T follicular helper cell (primary cell): Measurements from ENCODE around the gene IDUA.
"Not testable (repeated sequence)": the region's sequence is repeated elsewhere in the genome, so short reads cannot be mapped to it uniquely, and the experiment has no call there.

Experiments
- DNase-seq: peaks from one replicate; pipeline ENCODE4 v3.0.0-alpha.2; 2020; ENCODE audit warnings: low read depth

Gene IDUA

DNA sequence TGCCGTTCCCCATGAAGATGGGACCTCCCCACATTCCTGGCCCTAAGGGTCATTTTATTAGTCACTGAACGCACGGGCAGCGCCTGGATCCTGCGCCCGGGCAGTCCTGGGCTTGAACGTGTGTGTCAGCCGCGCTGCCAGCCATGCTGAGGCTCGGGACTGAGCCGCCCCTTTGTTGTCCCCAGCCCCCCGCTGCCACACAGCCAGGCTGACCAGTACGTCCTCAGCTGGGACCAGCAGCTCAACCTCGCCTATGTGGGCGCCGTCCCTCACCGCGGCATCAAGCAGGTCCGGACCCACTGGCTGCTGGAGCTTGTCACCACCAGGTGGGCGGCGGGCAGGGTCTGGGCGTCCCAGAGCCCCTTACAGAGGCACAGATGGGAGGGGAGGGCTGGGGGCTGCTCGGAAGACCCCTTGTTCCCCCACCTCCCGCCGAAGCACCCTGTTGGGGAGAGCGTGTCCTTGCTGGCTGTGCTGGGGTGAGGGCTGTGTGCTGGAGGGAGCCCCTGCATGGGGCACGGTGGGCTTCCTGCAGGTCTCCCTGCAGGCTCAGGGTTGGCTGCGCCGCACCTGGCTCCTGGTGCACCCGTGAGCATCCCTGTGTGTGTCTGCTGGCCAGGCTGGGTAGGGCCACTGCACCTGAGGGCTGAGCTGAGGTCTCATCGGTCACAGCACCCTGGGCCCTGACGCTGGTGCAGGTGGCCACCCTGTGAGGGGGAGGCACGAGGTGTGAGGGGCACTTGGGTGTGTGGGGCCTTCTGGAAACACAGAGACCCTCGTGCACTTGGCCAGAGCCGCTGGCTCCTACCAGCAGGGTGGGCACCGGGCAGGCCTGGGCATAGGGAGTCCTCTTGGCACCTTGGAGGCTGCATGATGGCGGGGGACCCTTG lies 1.0 kb downstream of the IDUA start:
- no peak for DNase-seq

DNA sequence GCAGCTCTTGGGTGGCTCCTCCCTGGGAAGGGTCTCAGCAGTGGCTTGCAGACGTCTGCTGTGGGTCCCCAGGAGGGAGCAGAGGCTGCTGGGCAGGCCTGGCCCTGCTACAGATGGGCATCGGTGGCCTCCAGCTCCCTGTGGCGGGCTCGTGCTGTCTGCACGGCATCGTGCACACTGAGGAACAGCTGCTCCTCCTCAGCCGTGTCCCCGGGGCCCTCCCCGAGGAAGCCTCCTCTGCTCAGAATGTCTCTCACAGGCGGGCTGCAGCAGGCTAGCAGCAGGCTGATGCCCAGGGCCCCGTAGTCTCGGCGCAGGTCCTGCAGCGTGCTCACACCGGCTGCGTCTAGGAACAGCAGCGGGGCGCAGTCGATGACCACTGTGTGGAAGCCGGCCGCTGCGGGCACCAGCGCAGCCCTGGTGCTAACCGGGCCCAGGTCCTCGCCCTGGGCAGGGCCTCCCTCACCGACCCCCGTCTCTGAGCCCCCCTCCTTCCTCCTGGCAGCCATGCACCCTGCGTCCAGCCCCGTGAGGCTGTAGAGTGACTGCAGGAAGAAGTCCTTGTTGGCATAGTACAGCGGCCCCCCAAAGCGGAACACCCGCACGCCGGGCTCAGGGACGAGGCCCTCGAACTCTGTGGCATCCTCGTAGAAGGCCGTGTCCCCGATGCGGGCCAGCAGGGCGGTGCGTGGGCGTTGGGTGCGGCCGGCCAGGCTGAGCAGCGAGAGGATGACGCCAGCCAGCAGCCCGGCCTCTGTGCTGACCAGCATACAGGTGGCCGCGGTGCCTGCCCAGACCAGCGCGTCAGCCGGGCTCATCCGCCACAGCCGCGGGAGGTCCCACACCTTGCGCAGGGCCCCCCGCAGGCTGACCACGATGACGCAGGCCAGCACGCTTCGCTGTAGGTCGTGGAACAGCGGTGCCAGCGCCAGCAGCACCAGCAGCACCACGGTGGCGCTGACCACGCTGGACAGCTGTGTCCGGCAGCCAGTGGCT lies 2.2 kb downstream of the IDUA start:
- no peak for DNase-seq

DNA sequence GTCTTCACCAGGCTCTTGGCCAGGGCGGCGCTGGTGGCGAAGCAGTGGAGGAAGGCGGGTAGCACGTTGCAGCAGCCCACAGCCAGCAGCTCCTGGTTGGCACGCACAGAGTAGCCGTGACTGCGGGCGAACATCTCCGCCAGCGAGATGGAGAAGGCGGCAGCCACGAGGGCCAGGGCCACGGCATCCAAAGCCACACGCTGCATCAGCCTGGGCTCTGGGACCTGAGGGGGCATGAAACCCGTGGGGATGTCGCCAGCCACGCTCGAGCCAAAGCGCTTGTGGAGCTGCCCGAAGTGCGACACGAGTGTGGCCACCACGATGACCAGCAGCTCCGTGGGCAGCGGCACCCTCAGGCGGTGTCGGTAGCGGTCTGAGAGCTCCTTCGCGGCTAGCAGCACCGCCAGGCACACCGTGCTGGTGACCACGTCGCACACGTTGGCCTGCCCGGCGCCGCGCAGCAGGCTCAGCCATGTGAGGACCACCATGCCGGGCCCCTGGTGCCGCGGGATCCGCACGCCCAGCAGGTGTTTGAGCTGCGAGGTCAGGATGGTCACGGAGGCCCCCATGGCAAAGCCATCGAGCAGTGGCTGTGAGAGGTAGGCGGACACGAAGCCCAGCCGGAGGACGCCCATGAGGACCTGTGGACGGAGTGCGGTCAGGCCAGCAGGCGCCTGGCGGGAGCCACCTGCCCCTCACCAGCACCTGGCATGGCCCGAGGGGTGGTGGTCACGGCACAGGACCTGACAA lies 3.1 kb downstream of the IDUA start:
- DNase-seq = no peak

DNA sequence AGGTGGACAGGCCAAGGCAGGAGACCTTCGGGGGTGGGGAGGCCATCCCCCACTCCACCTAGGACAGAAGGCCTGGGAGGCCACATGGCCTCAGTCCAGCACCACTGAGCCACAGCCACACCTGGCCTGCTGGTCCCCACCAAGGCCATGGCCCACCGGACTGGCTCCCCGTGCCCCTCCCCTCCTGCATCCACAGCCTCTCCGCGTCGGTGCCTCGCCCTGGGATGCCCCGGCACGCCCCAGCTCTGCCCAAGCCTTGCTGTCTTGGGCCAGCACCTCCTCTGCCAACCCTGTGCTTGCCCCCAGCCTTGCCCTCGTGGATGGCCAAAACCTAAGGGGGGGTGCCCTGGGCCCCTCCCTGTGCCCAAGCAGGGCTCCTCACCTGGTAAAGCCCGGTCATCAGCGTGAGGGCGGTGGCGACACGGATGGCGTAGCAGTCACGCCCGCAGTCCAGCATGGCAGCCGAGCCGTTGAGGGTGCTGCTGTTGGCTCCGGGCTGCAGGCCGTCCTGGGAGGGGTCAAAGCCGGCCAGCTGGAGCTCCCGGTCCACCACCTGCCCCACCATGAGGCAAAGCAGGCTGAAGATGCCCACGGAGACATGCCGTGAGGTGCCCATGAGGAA lies 4.0 kb downstream of the IDUA start:
- no peak for DNase-seq

DNA sequence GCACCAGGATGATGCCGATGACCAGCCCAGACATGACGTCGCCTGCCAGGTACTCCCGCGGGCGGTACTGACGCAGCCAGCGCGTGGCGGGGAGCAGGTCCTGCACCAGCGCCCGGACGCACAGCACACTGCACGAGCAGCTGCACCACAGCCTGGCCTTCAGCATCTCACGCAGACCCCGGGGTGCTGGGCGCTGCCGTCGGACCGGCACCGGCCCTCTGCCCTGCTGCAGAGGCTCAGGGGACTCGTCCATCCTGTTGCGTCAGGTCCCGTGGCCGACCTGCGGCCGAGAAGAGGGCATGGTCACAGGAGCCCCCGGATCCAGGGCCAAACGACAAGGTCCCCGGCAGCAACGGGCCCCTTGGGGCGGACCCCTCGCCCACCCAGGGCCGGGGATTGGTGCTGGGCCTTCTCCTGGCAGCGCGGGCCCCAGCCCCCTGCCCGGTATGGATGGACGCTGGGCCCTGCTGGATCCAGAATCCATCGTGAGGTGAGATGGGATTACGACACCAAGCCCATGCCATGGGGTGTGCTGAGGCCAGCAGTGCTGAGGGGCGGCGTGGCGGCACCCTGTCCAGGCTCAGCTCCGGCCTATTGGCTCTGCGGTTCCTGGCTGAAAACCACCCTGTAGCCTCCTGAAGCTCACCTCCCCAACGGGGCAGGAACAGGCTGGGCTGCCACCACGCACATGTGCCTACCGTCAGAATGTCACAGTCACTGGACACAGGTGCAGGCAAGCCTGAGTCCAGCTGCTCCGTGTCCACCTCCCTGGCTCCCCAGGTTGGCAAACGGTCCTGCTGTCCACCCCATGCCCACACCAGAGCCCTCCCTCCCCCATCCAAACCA lies 4.8 kb downstream of the IDUA start:
- no peak for DNase-seq

DNA sequence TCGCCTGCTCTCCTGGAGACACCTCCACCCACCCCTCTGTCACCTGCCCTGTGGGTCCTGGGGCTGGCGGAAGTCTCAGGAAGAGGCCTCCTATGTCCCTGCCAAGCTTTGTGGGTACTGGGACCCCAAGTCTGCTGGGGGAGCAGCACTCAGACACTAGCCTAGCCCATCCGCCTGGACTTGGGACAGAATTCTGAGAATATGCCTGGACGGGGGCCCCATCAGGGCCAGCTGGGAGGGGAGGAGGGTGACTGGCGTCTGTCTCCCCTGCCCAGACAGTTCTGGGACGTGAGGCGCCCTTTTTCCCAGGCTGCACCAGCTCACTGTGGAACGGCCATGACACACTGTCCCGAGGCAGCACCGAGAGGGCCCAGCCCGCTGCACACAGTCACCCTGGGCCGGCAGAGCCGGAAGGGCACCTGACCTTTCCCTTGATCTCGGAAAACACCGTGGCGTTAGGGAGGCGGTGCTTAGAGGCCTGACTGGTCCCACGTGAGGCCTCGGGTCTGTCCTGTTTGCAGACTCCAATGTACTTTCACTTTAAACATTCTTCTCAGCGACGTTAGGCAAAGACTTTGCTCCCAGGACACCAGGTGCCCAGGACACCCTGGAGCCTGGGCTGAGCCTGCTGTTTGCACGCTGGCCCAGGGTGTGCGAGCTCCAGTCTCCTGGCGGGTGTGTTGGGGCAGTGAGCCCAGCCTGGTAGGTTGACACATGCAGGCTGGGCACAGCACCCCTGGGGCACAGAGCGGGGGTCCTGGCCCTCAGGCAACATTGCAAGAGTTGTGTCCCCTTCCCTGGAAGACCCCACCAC lies 5.7 kb downstream of the IDUA start:
- DNase-seq = no peak

DNA sequence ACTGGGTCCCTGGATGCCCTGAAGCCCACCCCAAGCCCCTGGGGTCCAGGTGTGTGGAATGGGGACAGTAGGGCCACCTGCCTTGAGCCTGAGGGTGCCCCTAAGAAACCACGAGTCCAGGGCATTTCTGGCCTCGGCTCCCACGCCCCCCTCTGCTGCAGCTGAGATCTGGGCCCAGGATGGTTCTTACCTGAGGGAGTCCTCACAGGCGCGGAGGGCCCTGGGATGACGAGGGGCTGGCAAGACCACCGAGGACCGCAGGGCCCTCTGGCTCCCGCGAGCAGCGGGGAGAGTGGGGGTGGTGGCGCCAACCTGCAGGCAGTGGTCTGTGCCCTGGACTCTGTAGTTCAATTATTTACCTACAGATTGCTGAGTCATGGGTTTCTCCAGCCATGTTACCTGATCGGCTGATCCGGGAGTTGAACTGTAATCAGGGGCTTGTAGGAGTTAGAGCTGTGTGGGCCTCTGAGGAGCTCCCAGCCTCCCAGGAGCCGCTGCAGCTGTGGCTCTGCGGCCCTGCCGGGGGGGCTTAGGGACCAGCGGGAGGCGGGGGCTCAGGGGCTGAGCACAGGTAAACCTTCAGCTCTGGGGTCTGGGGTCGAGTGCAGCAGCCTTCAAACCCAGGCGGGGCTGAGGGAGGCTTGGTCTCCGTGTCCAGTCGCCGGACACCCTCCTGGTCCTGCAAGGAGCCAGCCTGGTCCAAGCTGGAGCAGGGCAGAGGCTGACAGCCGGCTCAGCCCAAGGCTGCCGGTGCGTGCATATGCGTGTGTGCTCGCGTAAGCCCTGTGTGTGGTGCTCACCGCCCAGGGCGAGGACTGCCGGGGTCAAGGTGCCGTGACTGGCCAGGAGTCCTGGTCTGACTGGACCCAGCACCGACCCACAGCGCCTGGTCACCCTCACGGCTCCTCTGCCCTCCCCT lies 6.5 kb downstream of the IDUA start, which contains the start of gene SLC26A1:
SLC26A1 (minus strand) TSS at position 294 of the 919 bp plus-strand sequence. CDS start 1,701 bp downstream, outside the sequence.
- no peak for DNase-seq

DNA sequence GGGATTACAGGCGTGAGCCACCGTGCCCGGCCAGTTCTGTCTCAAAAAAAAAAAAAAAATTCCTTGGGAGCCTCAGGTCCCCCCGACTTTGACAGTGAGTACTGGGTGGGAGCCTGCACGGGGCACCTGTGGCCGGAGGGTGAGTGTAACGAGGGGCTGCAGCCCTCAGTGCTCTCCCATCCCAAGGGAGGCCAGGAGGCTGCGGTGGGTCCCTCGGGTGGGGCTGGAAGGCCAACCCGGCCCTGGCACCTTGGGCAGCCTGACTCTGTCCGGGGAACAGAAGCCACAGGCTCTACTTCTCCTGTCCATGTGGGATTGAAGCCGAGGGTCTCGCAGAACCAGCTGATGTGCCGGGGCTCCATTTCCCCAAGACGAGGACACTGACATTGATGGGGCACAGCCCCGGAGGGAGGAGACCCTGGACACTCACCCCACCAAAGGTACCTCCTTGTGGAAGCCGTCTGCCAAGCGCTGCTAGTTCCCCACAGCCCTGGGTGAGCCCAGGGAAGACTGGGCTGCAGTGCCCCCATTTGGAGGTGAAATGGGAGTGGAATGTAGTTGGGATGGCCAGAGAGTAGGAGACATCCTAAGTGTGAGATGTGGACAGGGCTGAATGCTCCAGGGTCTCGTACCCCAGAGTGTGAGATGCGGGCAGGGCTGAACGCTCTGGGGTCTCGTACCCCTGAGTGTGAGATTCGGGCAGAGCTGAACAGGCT lies 8.6 kb downstream of the IDUA start:
- DNase-seq = no peak

DNA sequence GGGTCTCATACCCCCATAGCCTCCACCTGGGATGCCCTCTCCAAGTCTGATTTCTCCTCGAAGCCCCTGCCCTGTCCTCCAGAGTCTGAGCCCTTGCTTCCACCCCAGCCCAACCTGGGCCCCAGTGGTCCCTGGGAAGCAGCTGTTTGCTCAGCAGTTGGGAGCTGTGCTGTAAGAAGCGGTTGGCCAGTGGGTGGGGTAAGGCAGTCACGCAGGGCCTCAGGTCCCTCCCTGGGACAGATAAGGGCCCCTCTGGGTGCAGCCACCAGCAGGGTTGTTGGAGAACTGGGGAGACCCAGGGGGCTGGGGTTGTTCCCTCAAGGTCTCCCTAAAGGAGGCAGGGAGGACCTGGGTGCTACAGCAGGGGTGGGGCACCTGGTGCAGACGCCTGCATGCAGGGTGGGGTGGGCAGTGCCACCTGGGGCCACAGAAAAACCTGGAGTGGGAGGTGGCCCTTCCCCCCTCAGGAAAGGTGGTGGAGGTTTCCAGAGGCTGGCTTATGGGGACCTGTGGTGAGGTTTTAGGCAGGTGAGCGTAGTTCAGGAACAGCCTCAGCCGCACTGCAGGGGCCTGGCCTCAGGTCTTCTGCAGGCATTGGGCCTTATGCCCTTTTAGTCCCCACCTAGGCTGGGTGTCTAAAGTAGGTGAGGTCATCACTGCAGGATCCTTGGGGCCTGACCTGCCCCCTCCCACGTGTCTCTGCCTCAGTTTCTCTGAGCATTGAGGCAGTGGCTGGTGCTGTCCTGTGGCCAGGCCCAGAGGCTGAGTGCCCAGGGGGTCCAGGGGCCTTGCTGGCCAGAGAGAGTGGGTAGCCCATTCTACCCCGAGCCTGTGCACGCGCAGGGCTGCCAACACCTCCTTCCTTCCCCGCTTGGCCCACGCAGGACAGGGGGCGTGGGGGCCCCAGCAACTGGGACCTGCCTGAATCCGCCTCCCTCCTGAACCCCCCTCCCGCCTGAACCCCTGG lies 9.5 kb downstream of the IDUA start:
- no peak for DNase-seq

DNA sequence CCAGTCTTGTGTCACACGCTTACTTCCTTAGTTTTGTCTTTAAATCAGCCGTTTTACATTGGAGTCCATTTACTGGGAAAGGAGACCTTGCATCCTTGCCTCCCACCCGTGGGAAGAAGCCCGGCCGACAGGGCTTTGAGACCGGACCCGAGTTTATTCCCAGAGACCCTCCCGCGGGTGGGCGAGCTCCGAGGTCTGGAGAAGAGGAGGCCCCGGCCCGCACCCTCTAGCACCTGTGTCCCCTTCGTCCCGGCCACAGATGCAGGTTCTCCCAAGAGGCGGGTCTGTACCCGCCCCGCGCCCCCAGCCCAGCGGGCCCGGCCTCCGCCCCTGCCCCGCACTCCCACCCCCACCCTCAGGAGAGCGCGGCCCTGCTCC lies 10.1 kb downstream of the IDUA start:
- no peak for DNase-seq

DNA sequence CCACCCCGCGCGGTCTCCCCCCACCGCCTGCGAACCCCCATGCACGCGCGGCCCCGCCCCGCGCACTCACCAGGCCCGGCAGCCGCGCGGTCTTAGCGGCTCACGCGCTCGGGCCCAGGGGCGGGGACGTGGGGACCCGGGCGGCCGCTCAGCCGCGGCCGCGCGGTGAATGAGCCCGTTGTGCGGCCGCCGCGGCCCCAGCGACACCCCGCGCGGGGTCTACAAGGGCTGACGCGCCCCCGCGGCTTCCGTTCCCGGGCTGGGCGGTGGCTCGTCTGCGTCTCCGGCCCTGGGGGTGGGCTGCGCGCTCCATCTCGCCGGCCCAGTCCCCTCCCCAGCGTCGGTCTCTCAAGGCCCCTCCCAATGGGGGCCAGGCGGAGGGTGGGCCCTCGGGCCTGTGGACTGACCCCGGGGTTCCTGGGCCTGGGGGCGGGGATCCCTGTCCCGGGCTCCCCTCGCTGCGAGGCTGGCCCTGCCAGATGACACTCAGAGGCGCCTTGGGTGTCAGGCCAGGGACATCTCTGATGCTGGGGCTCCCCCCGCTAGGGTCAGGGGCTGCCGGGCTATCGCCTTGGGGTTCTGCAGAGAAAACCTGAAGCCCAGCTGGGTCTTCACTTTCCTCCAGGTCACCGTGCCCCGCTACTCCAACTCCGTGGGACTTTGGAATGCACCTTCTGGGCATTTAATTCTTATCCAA lies 10.7 kb downstream of the IDUA start:
- no peak for DNase-seq

DNA sequence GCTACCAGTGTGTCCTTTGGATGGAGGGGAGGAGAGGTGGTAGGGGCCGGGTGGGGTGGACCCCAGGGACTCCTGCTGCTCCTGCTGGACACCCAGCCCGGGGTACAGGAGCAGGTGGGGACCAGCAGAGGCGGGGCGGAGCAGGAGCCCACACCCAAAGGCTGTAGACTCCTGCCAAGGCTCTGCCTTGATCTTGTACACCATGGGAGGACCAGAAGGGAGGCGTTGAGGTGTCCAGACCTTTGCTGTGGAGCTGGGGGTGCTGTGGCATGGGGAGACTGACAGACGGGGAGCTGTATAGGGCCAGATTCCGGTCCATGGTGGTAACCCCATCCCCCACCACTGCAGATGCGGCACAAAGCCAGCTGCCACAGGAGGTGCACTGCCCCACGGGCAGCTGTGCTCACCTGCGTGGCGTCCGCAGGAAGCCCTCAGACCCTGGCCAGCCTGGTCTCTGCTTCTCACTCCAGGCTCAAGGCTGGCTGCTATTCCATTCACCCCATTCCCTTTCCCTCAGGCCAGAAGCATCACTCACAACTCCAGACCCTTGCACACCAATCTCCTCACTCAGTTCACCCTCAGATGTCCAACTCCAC lies 11.3 kb downstream of the IDUA start:
- no peak for DNase-seq

DNA sequence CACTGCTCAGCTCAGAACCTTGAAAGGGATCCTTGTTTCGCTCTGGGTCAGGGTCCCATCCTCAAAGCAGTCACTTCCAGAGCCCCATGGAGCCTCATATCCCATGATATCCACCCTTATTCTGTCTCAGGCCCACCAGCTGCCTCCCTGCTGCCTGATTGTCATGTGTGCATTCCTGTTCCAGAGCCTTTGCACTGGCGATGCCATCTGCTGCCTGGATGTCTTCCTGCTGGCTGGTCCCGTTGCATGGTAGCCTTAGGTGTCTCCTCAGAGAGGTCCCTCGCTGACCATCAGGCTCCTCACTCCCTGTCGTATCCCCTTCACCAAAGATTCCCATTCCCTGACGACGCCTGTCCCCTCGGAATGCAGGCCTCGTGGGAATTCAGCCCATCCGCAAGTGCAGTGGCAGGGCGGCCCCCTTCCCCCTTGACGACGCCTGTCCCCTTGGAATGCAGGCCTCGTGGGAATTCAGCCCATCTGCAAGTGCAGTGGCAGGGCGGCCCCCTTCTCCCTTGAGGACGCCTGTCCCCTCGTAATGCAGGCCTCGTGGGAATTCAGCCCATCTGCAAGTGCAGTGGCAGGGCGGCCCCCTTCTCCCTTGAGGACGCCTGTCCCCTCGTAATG lies 12.5 kb downstream of the IDUA start:
- DNase-seq = not testable (repeated sequence)

DNA sequence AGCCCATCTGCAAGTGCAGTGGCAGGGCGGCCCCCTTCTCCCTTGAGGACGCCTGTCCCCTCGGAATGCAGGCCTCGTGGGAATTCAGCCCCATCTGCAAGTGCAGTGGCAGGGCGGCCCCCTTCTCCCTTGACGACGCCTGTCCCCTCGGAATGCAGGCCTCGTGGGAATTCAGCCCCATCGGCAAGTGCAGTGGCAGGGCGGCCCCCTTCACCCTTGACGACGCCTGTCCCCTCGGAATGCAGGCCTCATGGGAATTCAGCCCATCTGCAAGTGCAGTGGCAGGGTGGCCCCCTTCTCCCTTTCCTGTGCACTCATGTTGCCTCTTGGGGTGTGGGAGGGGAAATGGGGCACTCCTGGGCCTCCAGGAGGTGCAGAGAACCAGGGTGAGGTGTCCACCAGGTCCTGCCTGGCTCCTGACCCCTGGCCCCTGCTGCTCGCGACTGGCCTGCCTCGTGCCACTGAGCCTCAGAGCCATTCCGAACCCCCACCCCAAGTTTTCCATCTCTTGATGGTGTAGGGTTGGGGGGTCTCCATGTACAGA lies 13.1 kb downstream of the IDUA start:
- DNase-seq = no peak
